H9 (cell line): ENCODE results near the gene HSPB1. TPM values are rescaled to one million over a fixed set of nuclear protein-coding genes. Genes with fewer than 3 reads are reported as not detected.

Experiments
- DNase-seq: peaks from one replicate; pipeline ENCODE4 v3.0.0-alpha.2; 2017
- H2AFZ ChIP-seq: one replicate; pipeline ENCODE4 v1.6.1; 2013; ENCODE audit warnings: mild to moderate bottlenecking, low read length, control low read depth, moderate library complexity
- H2AK5ac ChIP-seq: 2 replicates; pipeline ENCODE4 v1.6.1; 2013; ENCODE audit warnings: low read length, control low read depth, mixed read lengths; ENCODE audit not compliant: insufficient read length
- H2BK120ac ChIP-seq: one replicate; pipeline ENCODE4 v1.6.1; 2013; ENCODE audit warnings: low read depth, mild to moderate bottlenecking, low read length, control low read depth, inconsistent platforms; ENCODE audit not compliant: poor library complexity, severe bottlenecking
- H2BK12ac ChIP-seq: 2 replicates; pipeline ENCODE4 v1.6.1; 2013; ENCODE audit warnings: low read length, control low read depth, mixed read lengths, low read depth; ENCODE audit not compliant: insufficient read length
- H2BK15ac ChIP-seq: 2 replicates; pipeline ENCODE4 v1.6.1; 2013; ENCODE audit warnings: low read depth, low read length, control low read depth
- H2BK20ac ChIP-seq: one replicate; pipeline ENCODE4 v1.6.1; 2013; ENCODE audit warnings: low read depth, mild to moderate bottlenecking, low read length, control low read depth, inconsistent platforms; ENCODE audit not compliant: poor library complexity, severe bottlenecking
- H2BK5ac ChIP-seq: 2 replicates; pipeline ENCODE4 v1.6.1; 2013; ENCODE audit warnings: low read length, control low read depth, mixed read lengths; ENCODE audit not compliant: insufficient read length
- H3K14ac ChIP-seq: 2 replicates; pipeline ENCODE4 v1.6.1; 2013; ENCODE audit warnings: low read length, control low read depth; ENCODE audit not compliant: insufficient read depth
- H3K18ac ChIP-seq: 2 replicates; pipeline ENCODE4 v1.6.1; 2013; ENCODE audit warnings: low read depth, mild to moderate bottlenecking, mixed read lengths, low read length, control low read depth; ENCODE audit not compliant: insufficient read length
- H3K23ac ChIP-seq: 2 replicates; pipeline ENCODE4 v1.6.1; 2013; ENCODE audit warnings: low read length, control low read depth, mixed read lengths, low read depth; ENCODE audit not compliant: insufficient read length
- H3K23me2 ChIP-seq: 2 replicates; pipeline ENCODE4 v1.6.1; 2013; ENCODE audit warnings: low read depth, mild to moderate bottlenecking, mixed read lengths, low read length, control low read depth; ENCODE audit not compliant: insufficient read length, poor library complexity, severe bottlenecking
- H3K27ac ChIP-seq: 2 replicates; pipeline ENCODE4 v1.5.1; 2013; ENCODE audit warnings: low read length, control low read depth, mixed read lengths, low read depth; ENCODE audit not compliant: insufficient read length
- H3K27me3 ChIP-seq: 2 replicates; pipeline ENCODE4 v1.6.1; 2013; ENCODE audit warnings: low read length, control low read depth, inconsistent platforms; ENCODE audit not compliant: insufficient read depth
- H3K4ac ChIP-seq: 2 replicates; pipeline ENCODE4 v1.6.1; 2013; ENCODE audit warnings: low read depth, mild to moderate bottlenecking, control low read depth, inconsistent platforms, low read length, moderate library complexity
- H3K4me1 ChIP-seq: 2 replicates; pipeline ENCODE4 v1.6.1; 2013; ENCODE audit warnings: low read length, control low read depth, inconsistent platforms; ENCODE audit not compliant: insufficient read depth
- H3K4me2 ChIP-seq: 2 replicates; pipeline ENCODE4 v1.6.1; 2013; ENCODE audit warnings: low read length, control low read depth, mixed read lengths; ENCODE audit not compliant: insufficient read length, insufficient read depth
- H3K56ac ChIP-seq: 2 replicates; pipeline ENCODE4 v1.6.1; 2013; ENCODE audit warnings: low read depth, mild to moderate bottlenecking, mixed read lengths, low read length, control low read depth; ENCODE audit not compliant: insufficient read length
- H3K79me1 ChIP-seq: 2 replicates; pipeline ENCODE4 v1.6.1; 2013; ENCODE audit warnings: low read depth, mild to moderate bottlenecking, moderate library complexity, low read length, control low read depth, inconsistent platforms; ENCODE audit not compliant: insufficient read depth, poor library complexity, severe bottlenecking
- H3K79me2 ChIP-seq: 2 replicates; pipeline ENCODE4 v1.6.1; 2013; ENCODE audit warnings: low read length, control low read depth, inconsistent platforms; ENCODE audit not compliant: insufficient read depth
- H3K9ac ChIP-seq: 2 replicates; pipeline ENCODE4 v1.6.1; 2013; ENCODE audit warnings: low read length, control low read depth, mixed read lengths; ENCODE audit not compliant: insufficient read length; ENCODE audit errors: extremely low read depth
- H3K9me3 ChIP-seq: one replicate; pipeline ENCODE4 v1.6.1; 2013; ENCODE audit warnings: low read depth, low read length, inconsistent platforms; ENCODE audit not compliant: control insufficient read depth
- H3T11ph ChIP-seq: one replicate; pipeline ENCODE4 v1.6.1; 2013; ENCODE audit warnings: mild to moderate bottlenecking, low read length, control low read depth, inconsistent platforms
- H4K20me1 ChIP-seq: one replicate; pipeline ENCODE4 v1.6.1; 2013; ENCODE audit not compliant: control insufficient read depth, insufficient read length, insufficient read depth
- H4K5ac ChIP-seq: 2 replicates; pipeline ENCODE4 v1.6.1; 2013; ENCODE audit warnings: low read depth, mild to moderate bottlenecking, mixed read lengths, low read length, control low read depth; ENCODE audit not compliant: insufficient read length
- H4K8ac ChIP-seq: replicated peaks from 2 replicates; pipeline ENCODE4 v1.6.1; 2013; ENCODE audit warnings: low read length, control low read depth, mixed read lengths, low read depth; ENCODE audit not compliant: insufficient read length
- H4K91ac ChIP-seq: 2 replicates; pipeline ENCODE4 v1.6.1; 2013; ENCODE audit warnings: low read depth, mild to moderate bottlenecking, moderate library complexity, mixed read lengths, low read length, control low read depth; ENCODE audit not compliant: insufficient read length
- H3K27ac Mint-ChIP-seq, 3 experiments: 2 replicates in 2 of 3; 3 replicates in 1 of 3; pipeline ENCODE4 v1.8.0; 2020 to 2021; ENCODE audit warnings: mixed read lengths in 3 of 3, mild to moderate bottlenecking in 1 of 3, moderate library complexity in 1 of 3
- H3K27me3 Mint-ChIP-seq: 2 replicates; pipeline ENCODE4 v1.8.0; 2021; ENCODE audit warnings: low read depth, mild to moderate bottlenecking, moderate library complexity, mixed read lengths
- H3K36me3 Mint-ChIP-seq, 3 experiments: 2 replicates in 2 of 3; 3 replicates in 1 of 3; pipeline ENCODE4 v1.8.0; 2020 to 2021; ENCODE audit warnings: low read depth in 3 of 3, mixed read lengths in 3 of 3; ENCODE audit not compliant: insufficient read depth in 1 of 3
- H3K4me1 Mint-ChIP-seq, 2 experiments: 2 replicates each; pipeline ENCODE4 v1.8.0; 2020; ENCODE audit warnings: mixed read lengths in 2 of 2
- H3K4me3 Mint-ChIP-seq, 2 experiments: 2 replicates in 1 of 2; 3 replicates in 1 of 2; pipeline ENCODE4 v1.8.0; 2020 to 2021; ENCODE audit warnings: mild to moderate bottlenecking in 2 of 2, mixed read lengths in 2 of 2, moderate library complexity in 1 of 2
- H3K9me3 Mint-ChIP-seq, 2 experiments: 2 replicates in 1 of 2; 3 replicates in 1 of 2; pipeline ENCODE4 v1.8.0; 2020; ENCODE audit warnings: mild to moderate bottlenecking in 2 of 2, mixed read lengths in 2 of 2, moderate library complexity in 1 of 2
- WGBS: extraction: QIAGEN DNeasy Blood & Tissue Kit; methylation state at CpG from one replicate; pipeline ENCODE4 v1.1.7; 2013; ENCODE audit warnings: missing lambda C conversion rate, low lambda C conversion rate, mixed read lengths; ENCODE audit not compliant: insufficient read length; ENCODE audit errors: extremely low coverage; 5-methylcytosine and 5-hydroxymethylcytosine counted together
- total RNA-seq: library from RNA; stranded (reverse); gene quantifications from 2 replicates; pipeline ENCODE4 v1.2.1, GENCODE V29; 2021
- TF ChIP-seq, protein P1 (sequence below): fragments of 200-600 bp; sonication (generic); conservative IDR thresholded peaks from 3 replicates; pipeline ENCODE4 v1.8.0; 2021; ENCODE audit warnings: antibody characterized with exemption, mild to moderate bottlenecking

Gene HSPB1
- total RNA-seq, 1 experiment from 2014 or later, result 186 TPM

DNA sequence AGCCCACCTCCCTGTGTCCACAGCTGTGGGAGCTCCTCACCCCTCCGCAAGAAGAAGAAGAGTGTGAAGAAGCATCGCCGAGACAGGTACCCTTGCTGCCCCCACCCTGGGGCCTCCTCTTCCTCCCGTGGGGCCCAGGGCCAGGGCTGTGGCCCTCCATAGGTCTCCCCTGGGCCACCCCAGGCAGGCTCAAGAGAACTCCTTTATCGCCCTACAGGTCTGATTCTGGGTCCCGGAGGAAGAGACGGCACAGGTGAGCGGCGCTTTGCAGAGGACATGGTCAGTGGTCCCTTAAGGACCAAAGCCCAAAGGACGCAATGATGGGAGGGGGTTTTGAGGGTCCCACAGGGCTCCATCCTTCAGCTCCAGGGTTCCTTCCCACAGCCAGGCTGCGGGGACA lies 41.1 kb upstream of the HSPB1 start:
- Histone ChIP-seq H3K27me3 (no peaks in the 10 kb centered on the region), H3K14ac (no peak overlapping the region), H2BK120ac (no peak overlapping the region), H2BK15ac (no peak overlapping the region), H3K4me1 (peaks cover 8% of the 10 kb centered on the region; the same call in 1 of the 2 replicates), H2AFZ (no peak overlapping the region), H4K20me1 (no peaks in the 10 kb centered on the region), H3K23me2 (peaks cover 3% of the 10 kb centered on the region), H4K8ac (no peak overlapping the region), H2BK20ac (no peak overlapping the region), H3K9ac (no peak overlapping the region), H2AK5ac (no peak overlapping the region), H4K5ac (no peak overlapping the region), H3K18ac (no peak overlapping the region), H3K79me2 (no peaks in the 10 kb centered on the region), H3K4ac (no peak overlapping the region), H3K9me3 (no peaks in the 10 kb centered on the region), H3K27ac (no peak overlapping the region), H3T11ph (no peak overlapping the region), H2BK12ac (no peak overlapping the region), H3K4me2 (no peak overlapping the region), H4K91ac (no peak overlapping the region), H3K23ac (no peak overlapping the region), H3K56ac (no peak overlapping the region), H2BK5ac (no peak overlapping the region), H3K79me1 (no peaks in the 10 kb centered on the region)
- no peak for DNase-seq
- peaks cover 22 to 37% of the 10 kb centered on the region in 2 experiments for H3K4me1 Mint-ChIP-seq
- no peak overlapping the region; a peak in 1 of 7 replicates for H3K27ac Mint-ChIP-seq
- WGBS, result no CpG with 5 or more reads among the region's 11 CpGs
- no peaks in the 10 kb centered on the region for H3K9me3 Mint-ChIP-seq
- peaks cover 3 to 8% (median 6%) of the 10 kb centered on the region in 3 experiments for H3K36me3 Mint-ChIP-seq
- TF ChIP-seq, protein P1, sequence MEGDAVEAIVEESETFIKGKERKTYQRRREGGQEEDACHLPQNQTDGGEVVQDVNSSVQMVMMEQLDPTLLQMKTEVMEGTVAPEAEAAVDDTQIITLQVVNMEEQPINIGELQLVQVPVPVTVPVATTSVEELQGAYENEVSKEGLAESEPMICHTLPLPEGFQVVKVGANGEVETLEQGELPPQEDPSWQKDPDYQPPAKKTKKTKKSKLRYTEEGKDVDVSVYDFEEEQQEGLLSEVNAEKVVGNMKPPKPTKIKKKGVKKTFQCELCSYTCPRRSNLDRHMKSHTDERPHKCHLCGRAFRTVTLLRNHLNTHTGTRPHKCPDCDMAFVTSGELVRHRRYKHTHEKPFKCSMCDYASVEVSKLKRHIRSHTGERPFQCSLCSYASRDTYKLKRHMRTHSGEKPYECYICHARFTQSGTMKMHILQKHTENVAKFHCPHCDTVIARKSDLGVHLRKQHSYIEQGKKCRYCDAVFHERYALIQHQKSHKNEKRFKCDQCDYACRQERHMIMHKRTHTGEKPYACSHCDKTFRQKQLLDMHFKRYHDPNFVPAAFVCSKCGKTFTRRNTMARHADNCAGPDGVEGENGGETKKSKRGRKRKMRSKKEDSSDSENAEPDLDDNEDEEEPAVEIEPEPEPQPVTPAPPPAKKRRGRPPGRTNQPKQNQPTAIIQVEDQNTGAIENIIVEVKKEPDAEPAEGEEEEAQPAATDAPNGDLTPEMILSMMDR, result no peak
- peaks cover 2% of the 10 kb centered on the region for H3K27me3 Mint-ChIP-seq
- H3K4me3 Mint-ChIP-seq, result peak overlapping the region in 1 of 2 experiments; percentile 69; a peak in 3 of 5 replicates
